HT1080 (cell line): ENCODE data around the gene HEXA. TPM values are rescaled to one million over a fixed set of nuclear protein-coding genes. Genes with fewer than 3 reads are reported as not detected.

Experiments
- DNase-seq: peaks from one replicate; pipeline ENCODE4 v3.0.0-alpha.2; 2015; ENCODE audit warnings: low read depth
- total RNA-seq: library from RNA; depleted of rRNA; stranded (reverse); fragments of >200 nt; shearing (Covaris generic); gene quantifications from 2 replicates; pipeline ENCODE4 v1.2.3, GENCODE V29; 2014

The HEXA gene
- total RNA-seq, 1 experiment from 2014 or later: 83.2 TPM

GRCh38 chr15:72377331-72377730 lies 1.5 kb upstream of the HEXA start:
- DNase-seq: no peak

DNA sequence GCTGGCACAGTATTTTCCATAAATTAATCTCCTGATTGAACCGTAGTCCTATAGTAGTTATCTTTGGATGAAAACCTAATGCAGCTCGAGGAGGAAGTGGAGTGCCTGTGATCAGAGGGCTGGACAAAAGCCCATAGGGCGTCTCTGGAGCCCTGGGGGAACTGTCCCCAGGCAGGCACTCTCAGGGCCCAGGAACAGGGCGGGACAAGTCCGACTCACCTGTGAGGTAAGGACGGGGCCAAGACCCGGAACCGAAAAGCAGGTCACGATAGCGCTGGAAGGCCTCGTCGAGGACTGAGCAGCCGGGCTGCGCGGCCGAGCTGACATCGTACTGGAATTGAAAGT lies 341 bp downstream of the HEXA start:
- no peak for DNase-seq

DNA sequence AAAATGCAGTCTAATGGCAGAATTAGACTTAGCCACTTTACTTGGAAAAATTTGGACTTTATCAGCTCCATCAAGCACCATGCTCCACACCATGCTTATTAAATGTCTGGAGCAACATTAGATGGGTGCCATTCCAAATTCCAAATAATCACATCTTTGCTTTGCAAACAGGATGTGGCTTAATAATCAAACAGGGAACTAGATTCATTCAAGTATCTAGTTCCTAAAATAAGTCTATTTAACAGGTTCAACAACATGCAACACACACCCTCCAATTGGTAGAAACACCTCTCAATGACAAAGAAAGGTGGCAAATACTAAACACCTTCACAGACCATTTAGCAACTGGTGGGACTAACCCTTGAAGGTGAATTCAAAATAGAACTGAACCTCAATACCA lies 3.5 kb downstream of the HEXA start:
- no peak for DNase-seq

- no peak for DNase-seq
Observed at GRCh38 chr15:72369964-72370363, 5.8 kb downstream of the HEXA start.

GRCh38 chr15:72368899-72369298 lies 6.9 kb downstream of the HEXA start:
- no peak for DNase-seq

DNA sequence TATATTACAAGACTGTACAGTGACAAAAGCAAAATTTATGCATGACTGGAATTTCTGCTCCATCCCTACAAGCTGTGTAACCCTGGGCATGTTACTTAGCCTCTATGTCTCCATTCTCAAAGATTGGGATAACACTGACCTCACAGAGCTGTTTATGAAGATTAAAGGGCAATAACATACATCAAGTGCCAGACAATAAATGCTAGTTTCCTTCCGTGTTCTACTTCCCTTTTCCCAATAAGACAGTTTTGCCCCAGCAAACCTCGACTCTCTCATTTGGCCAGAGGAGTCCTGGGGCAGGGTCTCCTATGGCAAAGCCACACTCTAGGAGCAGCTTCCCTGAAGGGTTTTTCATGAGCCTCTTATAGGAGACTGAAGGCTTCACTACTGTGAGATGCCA lies 7.5 kb downstream of the HEXA start:
- DNase-seq: no peak

DNA sequence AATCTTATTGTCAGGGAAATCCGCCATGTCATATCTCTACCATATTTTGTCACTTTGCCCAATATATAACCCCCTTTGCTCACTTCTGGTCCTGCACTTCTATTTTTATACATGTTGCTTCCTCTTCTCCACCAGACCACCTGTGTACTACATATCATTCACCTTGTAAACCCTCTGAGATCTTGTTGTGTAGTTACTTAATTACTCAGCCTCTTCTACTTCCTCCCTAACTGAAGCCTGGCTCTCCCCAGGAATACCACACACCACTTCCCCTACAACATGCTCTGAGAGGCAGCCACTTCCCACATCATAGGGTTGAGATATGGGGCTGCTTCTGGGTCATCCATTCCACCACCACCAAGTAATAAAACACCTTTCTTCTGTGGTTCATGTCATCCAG lies 10.0 kb downstream of the HEXA start:
- DNase-seq: peak; percentile 11

DNA sequence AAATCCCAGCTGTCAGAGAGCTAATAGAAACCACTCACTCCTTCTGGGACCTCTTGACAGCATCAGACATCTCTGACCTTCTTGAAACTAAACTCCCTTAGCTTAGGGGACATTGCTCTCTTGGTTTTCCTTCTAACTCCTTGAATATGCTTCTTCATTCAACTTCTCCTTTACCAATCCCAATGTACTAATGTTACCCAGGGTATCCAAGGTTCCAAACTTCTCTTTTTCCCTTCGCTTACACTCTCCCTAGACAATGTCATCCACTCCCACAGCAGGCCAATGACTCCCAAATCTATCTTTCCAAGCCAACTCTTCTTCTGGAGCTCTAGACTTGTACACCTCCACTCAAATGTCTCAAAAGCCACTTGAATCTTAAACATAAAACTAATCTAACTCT lies 14.6 kb downstream of the HEXA start:
- DNase-seq: no peak

- peak; percentile 70 for DNase-seq
Observed at GRCh38 chr15:72358650-72359171, 17.1 kb downstream of the HEXA start.

DNA sequence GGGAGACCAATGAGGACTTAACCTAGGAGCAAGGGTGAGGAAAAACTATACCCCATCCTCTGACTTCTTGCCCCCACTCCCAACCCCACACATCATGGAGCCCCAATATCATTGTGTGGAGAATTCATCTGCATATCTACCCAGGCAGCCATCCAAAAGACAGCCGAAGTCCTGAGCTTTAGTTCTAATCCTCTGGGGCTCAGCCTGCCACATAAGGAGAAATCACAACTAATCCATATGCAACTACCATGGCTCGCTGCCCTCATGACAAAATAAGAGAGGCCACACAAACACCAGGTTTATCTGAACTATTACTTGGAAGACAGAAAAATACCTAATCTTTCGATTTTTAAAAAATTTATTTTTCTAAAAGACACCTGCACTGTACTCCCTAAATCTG lies 17.7 kb downstream of the HEXA start:
- no peak for DNase-seq

GRCh38 chr15:72354496-72354895 lies 21.3 kb downstream of the HEXA start:
- no peak for DNase-seq

DNA sequence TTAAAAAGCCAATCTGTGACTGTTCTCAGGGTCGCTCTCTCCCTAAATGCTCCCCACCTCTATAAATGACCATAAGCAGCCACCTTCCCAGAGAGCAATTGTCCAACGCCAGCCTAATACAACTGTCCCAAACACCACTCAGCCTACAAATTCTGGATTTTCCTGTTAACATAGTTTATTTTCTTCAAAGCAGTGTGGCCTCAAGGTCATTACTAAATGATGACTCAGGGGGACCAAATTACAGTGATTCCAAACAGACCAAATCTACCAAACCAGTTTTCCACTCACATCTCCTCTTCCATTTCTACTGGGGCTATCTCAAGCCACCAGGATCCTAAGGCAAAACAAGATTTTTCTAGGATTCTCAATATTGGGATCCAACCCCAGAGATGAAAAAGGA lies 22.5 kb downstream of the HEXA start:
- no peak for DNase-seq

- DNase-seq: no peak
Observed at GRCh38 chr15:72345806-72346205, 30.0 kb downstream of the HEXA start.

DNA sequence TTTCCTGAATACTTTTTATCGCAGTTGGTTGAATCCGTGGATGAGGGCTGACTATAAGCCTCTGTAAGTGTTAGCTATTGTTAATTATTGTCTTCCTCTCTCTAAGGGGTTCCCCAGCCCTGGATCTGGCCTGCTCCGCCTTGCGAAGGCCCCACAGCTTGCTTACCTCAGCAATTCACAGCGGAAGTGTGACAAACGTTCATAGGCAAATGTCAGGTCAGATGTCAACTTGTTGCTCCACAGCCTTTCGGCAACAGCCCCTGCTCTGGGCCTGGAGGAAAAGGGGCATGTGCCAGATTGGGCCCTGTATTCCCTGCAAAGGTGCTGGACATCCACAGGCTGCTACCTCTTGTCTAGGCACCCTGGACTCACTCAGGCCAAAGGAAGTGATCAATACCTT lies 30.5 kb downstream of the HEXA start:
- DNase-seq: no peak

- DNase-seq: no peak
Observed at GRCh38 chr15:72344602-72345001, 31.2 kb downstream of the HEXA start.

DNA sequence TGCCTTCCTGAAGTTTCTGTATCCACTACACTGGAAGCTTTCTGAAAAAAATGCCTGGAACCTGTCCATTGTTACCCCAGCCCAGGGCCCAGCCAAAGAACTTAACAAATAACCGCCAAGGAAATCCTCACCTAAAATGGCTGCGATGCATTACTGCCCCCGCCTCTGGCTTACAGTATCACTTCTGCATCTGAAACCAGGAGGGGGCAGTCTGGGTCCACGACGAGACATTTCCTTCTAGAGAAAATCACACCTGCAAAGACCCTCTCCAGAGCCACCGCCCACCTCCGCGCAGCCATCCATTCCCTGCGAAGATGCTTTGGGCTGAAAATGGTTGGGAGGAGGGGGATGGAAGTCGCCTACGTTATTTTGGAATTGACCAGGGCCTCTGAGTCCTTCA lies 33.4 kb downstream of the HEXA start:
- DNase-seq: no peak

GRCh38 chr15:72341361-72341760 lies 34.5 kb downstream of the HEXA start:
- DNase-seq: no peak

DNA sequence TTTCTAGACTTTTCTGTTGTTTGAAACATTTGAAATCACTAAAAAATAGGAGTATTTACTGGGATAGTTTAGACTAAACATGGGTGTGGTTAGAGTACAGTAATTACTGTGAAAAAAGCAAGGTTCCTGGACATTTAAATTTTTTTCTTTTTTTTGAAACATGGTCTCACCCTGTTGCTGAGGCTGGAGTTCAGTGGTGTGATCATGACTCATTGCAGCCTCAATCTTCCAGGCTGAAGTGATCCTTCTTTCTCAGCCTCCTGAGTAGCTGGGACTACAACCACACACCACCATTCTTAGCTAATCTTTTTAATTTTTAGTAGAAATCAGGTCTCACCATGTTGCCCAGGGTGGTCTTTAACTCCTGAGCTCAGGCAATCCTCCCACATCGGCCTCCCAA lies 35.4 kb downstream of the HEXA start:
- peak; percentile 50 for DNase-seq

- DNase-seq: peak; percentile 91
Observed at GRCh38 chr15:72339777-72340177, 36.0 kb downstream of the HEXA start.

- no peak for DNase-seq
Observed at GRCh38 chr15:72338617-72339321, 37.0 kb downstream of the HEXA start.

DNA sequence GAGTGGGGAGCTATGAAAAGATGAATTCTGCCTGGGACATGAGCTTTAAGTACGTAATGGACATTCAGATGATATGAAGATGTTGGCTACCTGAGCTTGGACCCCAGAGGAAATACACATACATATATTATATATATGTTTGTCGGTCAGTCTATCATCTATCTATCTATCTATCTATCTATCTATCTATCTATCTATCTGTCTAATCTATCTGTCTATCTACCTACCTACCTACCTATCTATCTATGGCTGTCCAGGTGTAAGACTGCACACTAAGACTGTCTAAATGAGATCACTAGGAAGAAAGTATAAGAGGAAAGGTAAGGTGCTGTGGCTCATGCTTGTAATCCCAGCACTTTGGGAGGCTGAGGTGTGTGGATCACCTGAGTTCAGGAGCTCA lies 37.7 kb downstream of the HEXA start:
- DNase-seq: no peak

GRCh38 chr15:72334842-72335241 lies 41.0 kb downstream of the HEXA start:
- DNase-seq: no peak

GRCh38 chr15:72331021-72331420 lies 44.8 kb downstream of the HEXA start:
- DNase-seq: no peak

DNA sequence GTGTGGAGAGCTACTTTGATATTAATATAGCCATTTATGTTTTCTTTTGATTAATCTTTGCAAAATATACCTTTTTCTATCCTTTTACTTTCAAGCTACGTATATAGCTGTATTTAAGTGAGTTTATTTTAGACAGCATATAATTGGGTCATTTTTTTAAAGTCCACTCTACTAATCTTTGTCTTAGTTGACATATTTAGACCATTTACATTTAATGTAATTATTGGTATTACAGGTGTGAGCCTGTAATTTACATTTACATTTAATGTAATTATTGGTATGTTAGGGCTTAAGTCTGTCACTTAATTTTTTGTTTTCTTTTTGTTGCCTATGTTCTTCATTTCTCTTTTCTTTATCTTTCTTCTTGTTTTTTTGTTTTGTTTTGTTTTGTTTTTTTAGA lies 52.1 kb downstream of the HEXA start:
- no peak for DNase-seq
